ENCODE data around the gene POU6F2. TPM values are rescaled to one million over a fixed set of nuclear protein-coding genes. Genes with fewer than 3 reads are reported as not detected.

Gene POU6F2
- polyA plus RNA-seq, 2 of the 4 experiments (the other 2 are of a cell fraction): not detected

- Histone ChIP-seq H3K4me2 (peak overlapping the region; percentile 36; the same call in 2 of the 3 replicates), H3K27ac (no peak overlapping the region), H3K4me1 (no peaks in the 10 kb centered on the region), H3K4me3 (no peak overlapping the region), H3K9me3 (no peaks in the 10 kb centered on the region)
- DNase-seq (ENCODE audit: low read depth in 1 of 2, low spot score in 1 of 2): no peak
- FAIRE-seq: no peak
- ChIA-PET POLR2A (no interaction called here), CTCF (no interaction called here)
- TF ChIP-seq POLR2A (IDR thresholded peaks at IDR 0.05; ENCODE audit: low read length) (no peak), POLR2AphosphoS2 (conservative IDR thresholded peaks at IDR 0.05; ENCODE audit: low read length) (no peak), TFCP2L1 (CRISPR knock-in tag; IDR thresholded peaks at IDR 0.05) (no peak), FOSL2 (IDR thresholded peaks at IDR 0.05) (no peak), FOSL2 (CRISPR knock-in tag; IDR thresholded peaks at IDR 0.05) (no peak), CHD2 (IDR thresholded peaks at IDR 0.05; ENCODE audit: low read length, partially characterized antibody) (no peak), EHMT2 (IDR thresholded peaks at IDR 0.05; ENCODE audit: low read depth) (no peak)
- ATAC-seq: no peak
- WGBS (ENCODE audit: missing lambda C conversion rate): 35% methylated on average over 26 of the region's 26 CpGs
These were observed 153.3 kb downstream of the POU6F2 start for GRCh38 chr7:39130857-39131526.

GRCh38 chr7:39132306-39132705 lies 154.6 kb downstream of the POU6F2 start:
- WGBS (ENCODE audit: missing lambda C conversion rate): 10% methylated on average over 5 of the region's 5 CpGs
- Histone ChIP-seq H3K9me3 (no peaks in the 10 kb centered on the region), H3K27ac (no peak overlapping the region), H3K4me2 (no peak overlapping the region), H3K4me3 (no peak overlapping the region), H3K4me1 (no peaks in the 10 kb centered on the region)
- FAIRE-seq (no peak), DNase-seq (ENCODE audit: low read depth in 1 of 2, low spot score in 1 of 2) (no peak), ATAC-seq (no peak)
- TF ChIP-seq MAFK (IDR thresholded peaks at IDR 0.05; ENCODE audit: partially characterized antibody) (peak; percentile 29), SREBF2 (IDR thresholded peaks at IDR 0.05) (no peak)
- POLR2A ChIA-PET: no interaction called here
- CTCF ChIA-PET: no interaction called here

- Histone ChIP-seq H3K4me3 (no peak overlapping the region), H3K4me2 (no peak overlapping the region), H3K4me1 (no peaks in the 10 kb centered on the region), H3K9me3 (no peaks in the 10 kb centered on the region), H3K27ac (no peak overlapping the region)
- POLR2A ChIA-PET: no interaction called here
- CTCF ChIA-PET: no interaction called here
- 33% methylated on average over 4 of the region's 4 CpGs for WGBS (ENCODE audit: missing lambda C conversion rate)
- no peak for ATAC-seq
- no peak for DNase-seq (ENCODE audit: low read depth in 1 of 2, low spot score in 1 of 2)
- no peak for FAIRE-seq
- no peak for TF ChIP-seq EP300 (IDR thresholded peaks at IDR 0.05)
- no peak for TF ChIP-seq HDAC2 (IDR thresholded peaks at IDR 0.05)
- TF ChIP-seq HEYL (CRISPR knock-in tag; IDR thresholded peaks at IDR 0.05): no peak
- no peak for TF ChIP-seq RCOR1 (IDR thresholded peaks at IDR 0.05; ENCODE audit: low read depth, low read length)
- TF ChIP-seq RNF2 (IDR thresholded peaks at IDR 0.05; ENCODE audit: borderline replicate concordance, low read depth): no peak
- TF ChIP-seq KDM5A (IDR thresholded peaks at IDR 0.05): no peak
- no peak for TF ChIP-seq SREBF2 (IDR thresholded peaks at IDR 0.05)
These were observed 155.4 kb downstream of the POU6F2 start for GRCh38 chr7:39133088-39133487.

- H3K4me2 ChIP-seq: no peak overlapping the region
- ChIA-PET CTCF (no interaction called here), POLR2A (no interaction called here)
- ATAC-seq (no peak), FAIRE-seq (no peak), DNase-seq (ENCODE audit: low read depth in 1 of 2, low spot score in 1 of 2) (no peak)
- no peaks in the 10 kb centered on the region for H3K4me1 ChIP-seq
- WGBS (ENCODE audit: missing lambda C conversion rate): 2% methylated on average over 1 of the region's 1 CpG
- H3K4me3 ChIP-seq: no peak overlapping the region
- TF ChIP-seq CBX2 (IDR thresholded peaks at IDR 0.05; ENCODE audit: borderline replicate concordance, low read depth) (no peak), HMGXB4 (CRISPR knock-in tag; IDR thresholded peaks at IDR 0.05; ENCODE audit: borderline replicate concordance) (no peak), SREBF2 (IDR thresholded peaks at IDR 0.05) (no peak), E2F6 (IDR thresholded peaks at IDR 0.05; ENCODE audit: borderline replicate concordance, low read depth) (no peak), KDM5A (IDR thresholded peaks at IDR 0.05) (no peak), RCOR1 (IDR thresholded peaks at IDR 0.05; ENCODE audit: low read depth, low read length) (no peak), HEYL (CRISPR knock-in tag; IDR thresholded peaks at IDR 0.05) (no peak), HES2 (IDR thresholded peaks at IDR 0.05) (no peak), CHD2 (IDR thresholded peaks at IDR 0.05; ENCODE audit: low read length, partially characterized antibody) (no peak), CHD4 (IDR thresholded peaks at IDR 0.05; ENCODE audit: borderline replicate concordance) (no peak), FOSL2 (IDR thresholded peaks at IDR 0.05) (no peak), FOSL2 (CRISPR knock-in tag; IDR thresholded peaks at IDR 0.05) (no peak), ATOH8 (CRISPR knock-in tag; IDR thresholded peaks at IDR 0.05; ENCODE audit: low read depth) (no peak), ESRRA (IDR thresholded peaks at IDR 0.05; ENCODE audit: borderline replicate concordance, low read length) (no peak)
- no peak overlapping the region for H3K27ac ChIP-seq
- no peaks in the 10 kb centered on the region for H3K9me3 ChIP-seq
These were observed 159.8 kb downstream of the POU6F2 start for GRCh38 chr7:39137480-39137879.
